Measurements from ENCODE around the gene CIDEC. TPM values are rescaled to one million over a fixed set of nuclear protein-coding genes. Genes with fewer than 3 reads are reported as not detected.

The CIDEC gene
- total RNA-seq, 1 experiment from 2014 or later: not detected

DNA sequence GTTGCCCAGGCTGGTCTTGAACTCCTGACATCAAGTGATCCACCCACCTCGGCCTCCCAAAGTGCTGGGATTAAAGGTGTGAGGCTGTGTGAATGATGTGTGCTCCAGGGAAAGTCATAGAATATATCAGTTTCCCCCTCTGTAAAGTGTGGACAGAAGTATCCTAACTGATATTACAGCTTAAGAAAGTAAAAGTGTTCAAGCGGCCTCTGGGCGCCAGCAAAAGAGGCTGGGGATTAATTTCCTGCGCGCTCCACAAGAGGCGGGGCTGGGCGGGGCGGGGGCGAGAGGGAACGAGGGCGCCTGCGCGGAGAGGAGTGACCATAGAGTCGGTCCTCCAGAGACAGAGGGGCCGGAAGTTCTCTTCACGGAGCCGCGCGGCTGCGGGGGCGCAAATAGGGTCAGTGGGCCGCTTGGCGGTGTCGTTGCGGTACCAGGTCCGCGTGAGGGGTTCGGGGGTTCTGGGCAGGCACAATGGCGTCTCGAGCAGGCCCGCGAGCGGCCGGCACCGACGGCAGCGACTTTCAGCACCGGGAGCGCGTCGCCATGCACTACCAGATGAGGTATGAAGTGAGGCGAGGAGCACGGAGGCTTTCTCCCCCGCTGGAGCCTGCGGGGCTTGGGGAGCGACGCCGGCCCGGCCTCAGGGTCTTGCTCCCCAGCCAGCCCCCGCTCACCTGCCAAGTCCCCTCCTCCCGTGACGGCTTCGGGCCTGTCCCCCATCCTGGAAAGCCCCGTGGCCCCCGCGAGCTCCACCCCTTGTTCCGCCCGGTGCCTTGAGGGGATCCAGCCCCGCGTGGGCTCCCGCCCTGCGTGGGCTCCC, 10.4 kb upstream of the CIDEC start, which contains the start of gene JAGN1:
JAGN1 (plus strand) TSS at position 362 of the 823 bp plus-strand sequence; CDS start at position 475, 113 bp downstream.
- POLR2A ChIA-PET: no interaction called here
- peaks cover 3% of the 10 kb centered on the region; the same call in 1 of the 2 replicates for H3K4me1 ChIP-seq (ENCODE audit: control insufficient read depth, insufficient read depth, low read length)
- CTCF ChIA-PET: no interaction called here
- TF ChIP-seq POLR2AphosphoS5 (IDR thresholded peaks at IDR 0.05; ENCODE audit: low read depth, low read length): peak; percentile 81
- TF ChIP-seq, protein P1, sequence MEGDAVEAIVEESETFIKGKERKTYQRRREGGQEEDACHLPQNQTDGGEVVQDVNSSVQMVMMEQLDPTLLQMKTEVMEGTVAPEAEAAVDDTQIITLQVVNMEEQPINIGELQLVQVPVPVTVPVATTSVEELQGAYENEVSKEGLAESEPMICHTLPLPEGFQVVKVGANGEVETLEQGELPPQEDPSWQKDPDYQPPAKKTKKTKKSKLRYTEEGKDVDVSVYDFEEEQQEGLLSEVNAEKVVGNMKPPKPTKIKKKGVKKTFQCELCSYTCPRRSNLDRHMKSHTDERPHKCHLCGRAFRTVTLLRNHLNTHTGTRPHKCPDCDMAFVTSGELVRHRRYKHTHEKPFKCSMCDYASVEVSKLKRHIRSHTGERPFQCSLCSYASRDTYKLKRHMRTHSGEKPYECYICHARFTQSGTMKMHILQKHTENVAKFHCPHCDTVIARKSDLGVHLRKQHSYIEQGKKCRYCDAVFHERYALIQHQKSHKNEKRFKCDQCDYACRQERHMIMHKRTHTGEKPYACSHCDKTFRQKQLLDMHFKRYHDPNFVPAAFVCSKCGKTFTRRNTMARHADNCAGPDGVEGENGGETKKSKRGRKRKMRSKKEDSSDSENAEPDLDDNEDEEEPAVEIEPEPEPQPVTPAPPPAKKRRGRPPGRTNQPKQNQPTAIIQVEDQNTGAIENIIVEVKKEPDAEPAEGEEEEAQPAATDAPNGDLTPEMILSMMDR (IDR thresholded peaks at IDR 0.05): no peak
- DNase-seq (ENCODE audit: low read depth, low spot score): peak; percentile 35
- H3K36me3 ChIP-seq (ENCODE audit: control insufficient read depth, insufficient read depth, low read length): peaks cover 8% of the 10 kb centered on the region; the same call in 1 of the 2 replicates
- no peaks in the 10 kb centered on the region for H3K9me3 ChIP-seq (ENCODE audit: control insufficient read depth, insufficient read depth, low read depth, low read length)
- no TSS peak for BruUV-seq (replicated peaks)
- H3K27me3 ChIP-seq (ENCODE audit: control insufficient read depth, insufficient read depth, low read length): no peaks in the 10 kb centered on the region
- ATAC-seq: peak; percentile 91
- H3K4me3 ChIP-seq (ENCODE audit: low read depth in 2 of 2, low read length in 2 of 2): peak within 1 kb of the TSS; percentile 84 to 90
- peak within 1 kb of the TSS; percentile 94 for H3K27ac ChIP-seq (ENCODE audit: low read length)
- intact Hi-C loops (cut with micrococcal nuclease; ENCODE audit: unreplicated experiment) (no loop called here), in situ Hi-C loops (cut with HindIII; ENCODE audit: low pct_unique_long_range_greater_than_20kb, low sequenced_read_pairs) (no loop called here)

DNA sequence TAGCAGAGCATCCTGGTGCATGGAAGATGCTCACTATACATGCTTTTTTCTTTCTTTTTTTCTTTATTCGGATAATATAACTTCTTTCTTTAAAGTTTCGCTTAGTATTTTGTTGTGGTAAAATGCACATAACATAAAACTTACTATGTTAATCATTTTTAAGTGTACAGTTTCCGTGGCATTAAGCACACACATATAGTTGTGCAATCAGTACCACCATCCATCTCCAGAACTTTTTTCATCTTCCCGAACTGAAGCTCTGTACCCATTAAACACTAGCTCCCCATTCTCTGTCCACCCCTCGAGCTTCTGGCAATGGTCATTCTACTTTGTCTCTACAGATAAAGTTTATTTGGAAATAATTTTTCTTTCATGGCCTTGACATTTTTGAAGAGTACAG, 9.4 kb upstream of the CIDEC start:
- POLR2A ChIA-PET: no interaction called here

More for the DNA sequence above, 9.4 kb upstream of the CIDEC start:
- Histone ChIP-seq H3K9me3 (ENCODE audit: control insufficient read depth, insufficient read depth, low read depth, low read length) (no peaks in the 10 kb centered on the region), H3K27ac (ENCODE audit: low read length) (peak overlapping the region; percentile 69), H3K4me3 (ENCODE audit: low read depth in 2 of 2, low read length in 2 of 2) (no peak overlapping the region), H3K27me3 (ENCODE audit: control insufficient read depth, insufficient read depth, low read length) (no peaks in the 10 kb centered on the region), H3K4me1 (ENCODE audit: control insufficient read depth, insufficient read depth, low read length) (peaks cover 8% of the 10 kb centered on the region), H3K36me3 (ENCODE audit: control insufficient read depth, insufficient read depth, low read length) (peaks cover 8% of the 10 kb centered on the region; the same call in 1 of the 2 replicates)
- intact Hi-C loops (cut with micrococcal nuclease; ENCODE audit: unreplicated experiment) (no loop called here), in situ Hi-C loops (cut with HindIII; ENCODE audit: low pct_unique_long_range_greater_than_20kb, low sequenced_read_pairs) (no loop called here)
- DNase-seq (ENCODE audit: low read depth, low spot score) (no peak), ATAC-seq (no peak)
- no TSS peak for BruUV-seq (replicated peaks)
- CTCF ChIA-PET: no interaction called here
- TF ChIP-seq, protein P2, sequence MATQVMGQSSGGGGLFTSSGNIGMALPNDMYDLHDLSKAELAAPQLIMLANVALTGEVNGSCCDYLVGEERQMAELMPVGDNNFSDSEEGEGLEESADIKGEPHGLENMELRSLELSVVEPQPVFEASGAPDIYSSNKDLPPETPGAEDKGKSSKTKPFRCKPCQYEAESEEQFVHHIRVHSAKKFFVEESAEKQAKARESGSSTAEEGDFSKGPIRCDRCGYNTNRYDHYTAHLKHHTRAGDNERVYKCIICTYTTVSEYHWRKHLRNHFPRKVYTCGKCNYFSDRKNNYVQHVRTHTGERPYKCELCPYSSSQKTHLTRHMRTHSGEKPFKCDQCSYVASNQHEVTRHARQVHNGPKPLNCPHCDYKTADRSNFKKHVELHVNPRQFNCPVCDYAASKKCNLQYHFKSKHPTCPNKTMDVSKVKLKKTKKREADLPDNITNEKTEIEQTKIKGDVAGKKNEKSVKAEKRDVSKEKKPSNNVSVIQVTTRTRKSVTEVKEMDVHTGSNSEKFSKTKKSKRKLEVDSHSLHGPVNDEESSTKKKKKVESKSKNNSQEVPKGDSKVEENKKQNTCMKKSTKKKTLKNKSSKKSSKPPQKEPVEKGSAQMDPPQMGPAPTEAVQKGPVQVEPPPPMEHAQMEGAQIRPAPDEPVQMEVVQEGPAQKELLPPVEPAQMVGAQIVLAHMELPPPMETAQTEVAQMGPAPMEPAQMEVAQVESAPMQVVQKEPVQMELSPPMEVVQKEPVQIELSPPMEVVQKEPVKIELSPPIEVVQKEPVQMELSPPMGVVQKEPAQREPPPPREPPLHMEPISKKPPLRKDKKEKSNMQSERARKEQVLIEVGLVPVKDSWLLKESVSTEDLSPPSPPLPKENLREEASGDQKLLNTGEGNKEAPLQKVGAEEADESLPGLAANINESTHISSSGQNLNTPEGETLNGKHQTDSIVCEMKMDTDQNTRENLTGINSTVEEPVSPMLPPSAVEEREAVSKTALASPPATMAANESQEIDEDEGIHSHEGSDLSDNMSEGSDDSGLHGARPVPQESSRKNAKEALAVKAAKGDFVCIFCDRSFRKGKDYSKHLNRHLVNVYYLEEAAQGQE (IDR thresholded peaks at IDR 0.05; ENCODE audit: insufficient read depth in 1 of 2, low read depth in 2 of 2, low read length in 1 of 2): no peak
- TF ChIP-seq, protein P1 (IDR thresholded peaks at IDR 0.05): no peak
- TF ChIP-seq TCF7L2 (IDR thresholded peaks at IDR 0.05; ENCODE audit: low read depth, low read length): no peak
- no peak for TF ChIP-seq SIN3A (IDR thresholded peaks at IDR 0.05; ENCODE audit: borderline replicate concordance, insufficient read depth, low read depth, low read length)
- no peak for TF ChIP-seq POLR2AphosphoS5 (IDR thresholded peaks at IDR 0.05; ENCODE audit: low read depth, low read length)
